ENCODE measurements around the gene KCNJ10.

KCNJ10 gene

DNA sequence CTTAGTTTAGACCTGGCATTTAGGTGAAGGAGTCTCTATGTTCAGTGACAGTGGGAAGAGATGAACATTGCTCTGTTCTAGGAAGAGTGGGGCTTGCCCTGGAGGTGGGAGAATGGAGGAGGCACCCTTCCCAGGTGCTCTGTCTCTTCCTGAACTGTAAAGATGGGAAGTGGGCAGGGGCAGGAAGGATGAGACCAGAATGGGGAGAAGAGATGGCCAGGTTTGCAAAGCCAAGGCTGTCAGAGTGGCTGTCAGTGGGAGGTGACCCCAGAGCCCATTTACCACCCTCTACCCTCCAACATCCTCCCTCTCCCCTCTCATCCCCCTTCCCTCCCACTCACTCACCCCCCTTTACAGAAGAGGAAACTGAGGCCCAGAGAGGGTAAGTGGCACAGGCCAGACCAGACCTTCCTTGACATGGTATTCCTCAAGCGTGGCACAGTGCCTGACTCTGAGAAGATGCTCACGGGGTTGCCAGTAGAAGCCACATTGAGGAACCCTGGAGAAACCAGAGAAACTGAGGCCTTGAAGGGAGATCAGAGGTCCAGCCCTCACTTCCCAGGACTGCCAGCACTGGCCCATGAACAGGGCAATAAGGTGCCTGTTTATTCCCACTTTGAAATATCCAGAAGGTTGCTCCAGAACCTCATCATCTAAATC is 29.9 kb upstream of the KCNJ10 start:
- no peak for DNase-seq (ENCODE audit: low read depth in 1 of 2, low spot score in 1 of 2)

DNA sequence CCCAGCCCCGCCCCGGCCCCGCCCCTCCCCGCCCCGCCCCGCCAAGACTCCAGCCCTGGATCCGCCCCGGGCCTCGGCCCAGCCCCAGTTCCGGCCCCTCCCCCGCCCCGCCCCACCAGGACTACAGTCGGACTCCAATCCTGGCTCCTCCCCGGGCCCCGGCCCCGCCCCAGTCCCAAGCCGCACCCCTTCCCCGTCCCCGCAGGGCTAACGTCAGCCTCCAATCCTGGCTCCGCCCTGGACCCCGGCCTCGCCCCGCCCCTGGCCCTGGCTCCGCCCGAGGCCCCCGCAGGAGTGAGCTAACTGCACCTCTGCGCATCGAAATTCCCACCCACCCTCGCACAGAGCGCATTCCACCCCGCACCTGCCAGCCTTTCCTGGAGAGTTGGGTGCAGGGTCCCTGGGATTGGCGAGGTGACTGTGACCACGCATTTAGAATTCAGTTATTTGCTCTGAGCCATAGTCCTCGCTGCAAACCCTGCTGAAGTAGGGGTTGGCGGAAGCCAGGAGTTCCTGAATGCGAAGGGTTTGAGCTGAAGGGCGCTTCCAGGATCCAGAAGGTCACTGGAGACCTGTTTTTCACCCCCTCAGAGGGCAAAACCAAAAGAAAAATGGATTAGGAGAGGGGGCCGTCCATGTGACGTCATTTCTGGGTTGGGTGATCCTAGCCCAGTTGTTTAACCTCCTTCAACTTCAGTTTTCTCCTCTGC is 29.0 kb upstream of the KCNJ10 start:
- peak; percentile 98 to 99 for DNase-seq (ENCODE audit: low read depth in 1 of 2, low spot score in 1 of 2)

DNA sequence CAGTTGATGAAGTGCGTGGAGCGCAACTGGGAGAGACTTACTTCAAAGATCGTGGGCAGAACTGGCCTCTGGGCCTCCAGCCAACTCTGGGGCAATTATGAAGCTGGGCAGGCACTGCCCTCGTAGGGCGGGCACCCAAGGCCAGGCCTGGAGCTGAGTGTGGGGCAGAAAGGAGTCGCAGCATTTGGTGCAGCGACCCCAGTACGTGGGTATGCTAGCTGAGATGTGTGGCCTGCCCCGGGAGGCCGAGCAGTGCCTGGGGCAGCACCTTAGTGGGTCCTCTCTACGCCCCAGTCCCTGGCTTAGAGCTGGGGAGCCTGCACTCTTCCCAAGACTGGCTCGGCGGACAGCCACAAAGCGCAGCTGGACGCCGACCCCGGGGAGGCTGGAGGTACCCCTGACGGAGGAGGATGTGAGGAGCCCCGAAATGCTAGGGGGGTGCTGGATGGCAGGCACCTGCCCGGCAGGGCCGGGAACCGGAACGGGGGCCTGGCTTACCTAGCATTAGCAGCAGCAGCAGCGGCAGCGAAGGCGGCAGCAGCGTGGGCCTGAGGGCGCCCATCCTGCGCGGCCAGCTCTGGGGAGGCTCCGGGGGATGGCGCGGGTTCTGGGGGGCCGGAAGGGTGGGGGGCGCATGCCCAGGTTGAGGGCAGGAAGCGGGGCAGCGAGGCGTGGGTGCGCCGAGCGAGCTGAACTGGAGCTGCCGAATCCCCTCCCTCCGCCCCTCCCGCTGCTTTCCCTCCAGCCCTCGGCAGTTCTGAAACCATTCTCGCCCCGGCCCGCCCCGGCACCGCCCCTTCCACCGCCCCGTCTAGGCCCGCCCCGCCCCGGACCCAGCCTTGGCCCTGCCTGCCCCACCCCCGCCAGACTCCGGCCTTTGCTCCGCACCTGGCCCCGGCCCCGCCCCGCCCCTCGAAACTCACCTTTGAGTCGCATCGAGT is 28.2 kb upstream of the KCNJ10 start, which contains the start of gene IGSF8:
TSS of gene IGSF8 (minus strand) at position 709 of the 941 bp plus-strand sequence. CDS start at position 562, 147 bp downstream.
- DNase-seq (ENCODE audit: low read depth in 1 of 2, low spot score in 1 of 2), result peak; percentile 87

DNA sequence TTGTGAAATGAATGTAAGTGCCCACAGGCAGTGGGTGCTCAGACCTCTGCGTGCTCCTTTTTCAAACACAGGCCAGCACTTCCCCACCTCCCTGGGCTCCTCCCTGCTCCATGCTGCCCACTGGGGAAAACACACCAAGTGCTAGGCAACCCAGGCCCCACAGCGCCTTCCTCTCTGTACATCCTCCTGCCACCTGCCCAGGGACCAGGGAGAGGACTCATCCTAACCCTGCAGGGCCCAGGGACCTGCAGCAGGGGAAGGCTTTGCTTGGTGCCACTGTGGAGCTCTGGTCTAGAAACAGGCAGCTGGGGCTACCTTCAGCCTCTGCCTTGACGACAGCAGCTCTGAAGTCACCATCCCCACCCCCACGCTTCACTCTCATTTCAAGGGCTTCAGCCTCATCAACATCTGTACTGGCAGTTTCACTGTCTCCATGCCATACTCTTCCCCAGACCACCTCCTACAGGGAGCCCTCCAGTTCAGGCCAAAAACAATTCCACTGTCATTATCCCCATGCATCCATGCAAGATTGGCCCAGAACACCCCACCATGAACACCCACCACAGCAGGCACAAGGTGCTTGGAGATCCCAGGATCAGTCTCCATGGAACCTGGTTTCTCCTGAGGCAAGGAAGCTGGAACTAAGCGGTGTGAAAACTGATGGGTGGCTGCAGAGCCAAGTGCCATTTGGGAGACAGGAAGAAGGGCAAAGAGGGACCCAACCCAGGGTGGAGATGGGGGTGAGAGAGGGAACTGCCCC is 27.4 kb upstream of the KCNJ10 start:
- no peak for DNase-seq (ENCODE audit: low read depth in 1 of 2, low spot score in 1 of 2)

DNA sequence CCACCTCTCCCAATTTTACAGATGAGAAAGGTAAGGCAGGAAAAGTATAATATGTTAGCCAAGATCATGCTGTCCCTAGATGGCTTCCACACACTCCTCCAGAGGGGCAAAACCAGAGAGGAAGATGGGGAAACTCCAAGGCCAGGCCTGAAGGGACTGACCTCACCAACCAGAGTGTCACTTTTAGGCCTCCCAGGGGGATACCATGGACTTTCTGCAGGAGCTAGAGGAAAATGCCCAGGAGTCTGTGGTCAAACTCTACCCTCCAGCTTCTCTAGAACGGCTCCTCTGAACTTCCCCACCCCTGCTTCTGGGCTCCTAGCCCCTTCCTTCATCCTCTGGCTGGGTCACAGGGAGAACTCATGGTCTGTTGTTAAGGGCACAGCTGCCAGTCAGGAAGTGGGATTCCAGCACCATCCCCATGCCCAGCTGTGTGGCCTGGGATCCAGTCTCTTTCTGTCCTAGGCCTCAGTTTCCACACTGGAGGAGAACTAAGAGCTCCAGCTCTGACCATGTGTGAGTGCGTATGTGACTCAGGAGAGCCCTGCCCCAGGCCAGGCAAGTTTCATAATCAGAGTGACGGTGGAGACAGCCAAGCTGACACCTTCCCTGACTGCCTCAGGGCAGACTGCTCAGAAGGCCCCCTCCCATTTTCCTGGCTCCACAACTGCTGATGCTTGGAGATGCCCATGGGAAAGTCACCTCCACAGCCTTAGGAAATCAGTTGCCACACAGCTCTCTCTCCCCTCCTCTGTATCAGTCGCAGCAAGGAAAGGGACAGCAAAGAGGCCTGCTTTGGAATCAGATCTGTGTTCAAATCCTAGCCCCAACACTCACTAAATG is 26.5 kb upstream of the KCNJ10 start:
- DNase-seq (ENCODE audit: low read depth in 1 of 2, low spot score in 1 of 2), result no peak

DNA sequence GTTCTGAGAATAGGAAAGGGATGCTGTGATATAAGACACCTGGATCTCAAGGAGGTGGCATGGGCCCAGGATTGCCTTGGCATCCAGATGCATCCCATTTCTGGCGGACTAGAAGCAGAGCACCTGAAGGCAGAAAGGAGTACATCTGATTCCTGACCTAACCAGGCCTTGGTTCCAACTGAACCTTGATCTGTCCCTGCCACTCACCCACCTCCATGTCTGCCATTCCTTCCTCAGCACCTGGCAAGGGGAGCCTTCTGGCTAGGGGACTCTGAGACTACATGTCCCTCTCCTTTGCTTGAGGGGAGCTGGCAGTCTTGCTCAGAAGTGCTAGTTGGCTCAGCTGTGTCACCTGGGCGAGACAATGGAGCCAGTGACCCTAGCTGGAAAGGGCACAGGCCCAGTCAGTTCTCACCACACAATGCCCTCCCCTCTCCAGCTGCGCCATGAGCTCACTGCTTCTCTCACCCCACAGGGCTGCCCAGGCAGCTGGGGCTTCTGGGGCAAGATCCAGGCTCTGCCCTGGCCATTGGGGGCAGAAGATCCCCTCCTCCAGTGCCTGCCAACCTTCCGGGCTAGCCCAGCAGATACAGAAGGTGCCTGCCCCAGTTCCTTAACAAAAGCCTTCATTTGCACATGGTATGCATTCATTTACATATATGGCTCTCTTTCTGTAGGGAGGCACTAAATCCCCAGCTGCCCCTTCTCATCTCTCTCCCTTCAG is 25.6 kb upstream of the KCNJ10 start:
- no peak for DNase-seq (ENCODE audit: low read depth in 1 of 2, low spot score in 1 of 2)

DNA sequence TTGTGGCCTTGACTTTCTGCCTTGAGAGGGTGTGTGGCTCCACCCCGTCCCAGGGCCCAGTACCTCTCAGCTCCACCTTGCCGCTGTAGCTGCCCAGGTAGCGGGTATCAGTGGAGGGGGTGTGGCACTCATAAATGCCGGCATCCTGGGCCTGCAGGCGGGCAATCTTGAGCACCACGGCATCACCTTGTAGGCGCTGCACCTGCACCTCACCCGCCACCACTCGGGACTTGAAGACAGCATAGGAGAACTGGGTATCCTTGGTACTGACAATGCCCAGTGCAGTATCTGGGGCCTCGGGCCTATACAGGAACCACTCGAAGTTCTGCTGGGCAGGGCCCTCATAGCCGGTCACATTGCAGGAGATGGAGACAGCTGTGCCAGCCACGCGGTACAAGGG is 24.8 kb upstream of the KCNJ10 start:
- no peak for DNase-seq (ENCODE audit: low read depth in 1 of 2, low spot score in 1 of 2)

DNA sequence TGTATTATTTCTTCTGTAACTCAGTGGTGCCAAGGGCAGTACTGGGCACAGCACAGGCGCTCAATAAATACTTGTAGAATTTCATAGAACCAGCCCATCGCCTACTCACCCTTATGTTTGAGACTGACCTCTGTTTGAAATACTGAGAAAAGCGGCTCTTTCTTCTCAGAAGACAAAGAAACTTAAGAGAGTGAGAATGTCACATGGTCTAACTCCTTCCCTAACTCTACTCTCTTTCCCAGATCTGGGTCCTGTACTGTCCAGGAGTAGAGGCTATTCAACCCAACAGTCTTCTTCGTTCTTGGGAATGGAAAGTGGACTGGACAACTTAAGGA is 24.3 kb upstream of the KCNJ10 start:
- no peak for DNase-seq (ENCODE audit: low read depth in 1 of 2, low spot score in 1 of 2)

DNA sequence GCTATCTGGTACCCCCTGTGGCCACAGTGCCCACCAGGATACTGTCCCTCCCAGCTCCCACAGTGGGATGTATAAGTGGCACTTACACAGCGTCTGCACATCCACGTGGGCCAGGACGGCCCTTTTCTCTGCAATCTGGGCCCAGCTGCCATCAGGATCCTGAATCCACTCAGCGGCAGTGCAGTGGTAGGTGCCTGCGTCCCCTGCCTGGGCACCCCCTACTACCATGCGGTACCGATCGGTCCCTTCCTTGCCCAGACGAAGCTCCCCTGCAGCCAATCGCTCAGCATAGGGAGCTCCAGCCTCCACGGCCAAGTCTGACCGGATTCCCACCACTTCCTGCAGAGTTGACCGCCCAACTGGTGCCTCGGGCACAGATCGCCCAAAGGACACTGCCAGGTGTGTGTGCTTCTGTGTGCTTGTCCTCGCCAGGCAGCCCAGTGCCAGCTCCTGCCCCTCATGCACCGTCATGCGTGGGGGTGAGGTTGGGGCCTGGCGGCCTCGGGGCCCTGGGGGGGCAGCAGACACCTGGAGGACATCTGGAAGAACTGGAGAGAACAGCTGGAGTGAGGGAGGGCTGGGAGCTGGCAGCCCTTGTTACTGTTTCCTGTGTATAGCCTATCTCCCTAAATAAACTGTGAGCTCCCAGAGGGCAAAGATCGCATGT is 23.8 kb upstream of the KCNJ10 start:
- no peak for DNase-seq (ENCODE audit: low read depth in 1 of 2, low spot score in 1 of 2)

DNA sequence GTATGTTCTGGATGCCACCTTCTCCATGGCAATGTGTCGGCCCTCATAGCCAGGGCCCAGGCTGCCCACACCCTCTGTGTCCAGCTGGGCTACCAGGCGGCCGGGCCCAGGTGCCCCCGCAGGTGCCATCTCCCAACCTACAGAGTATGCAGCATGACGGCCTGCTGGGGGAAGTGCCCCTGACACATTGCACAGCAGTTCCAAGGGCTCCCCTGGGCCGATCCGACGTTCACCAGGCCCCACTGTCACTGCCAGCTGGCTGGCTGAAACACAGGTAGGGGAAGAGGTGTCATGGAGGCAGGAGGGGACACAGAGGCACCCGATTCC is 23.1 kb upstream of the KCNJ10 start:
- DNase-seq (ENCODE audit: low read depth in 1 of 2, low spot score in 1 of 2), result no peak

DNA sequence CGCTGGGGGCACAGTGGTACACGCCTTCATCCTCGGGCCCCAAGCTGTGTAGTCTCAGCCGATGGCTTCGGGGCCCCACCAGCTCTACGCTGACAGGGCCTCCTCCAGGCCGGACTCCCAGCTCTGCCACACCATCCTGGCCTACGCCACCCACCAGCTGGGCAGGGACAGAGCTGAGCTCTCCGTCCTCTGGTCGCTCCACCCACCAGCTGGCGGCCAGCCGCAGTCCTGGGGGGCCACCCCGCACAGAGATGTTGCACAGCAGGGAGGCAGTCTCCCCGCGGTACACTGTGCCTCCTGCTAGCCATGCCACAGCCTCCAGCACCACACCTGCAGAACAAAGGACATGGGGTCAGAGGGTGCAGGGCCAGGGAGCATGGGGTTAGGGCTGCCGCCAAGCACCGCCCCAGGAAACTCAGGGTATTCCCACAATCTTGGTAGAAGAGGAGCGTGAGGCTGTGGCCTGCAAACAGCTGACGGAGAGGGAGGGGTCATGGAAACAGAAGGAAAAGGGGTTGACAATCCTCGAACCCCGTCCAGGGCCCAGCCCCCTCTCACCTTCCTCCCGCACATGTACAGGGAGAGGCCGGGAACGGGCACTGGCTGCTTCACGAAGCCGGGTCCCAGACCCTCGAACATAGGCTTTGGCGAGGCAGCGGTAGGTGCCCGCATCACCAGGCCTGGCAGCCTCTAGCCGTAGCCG is 22.6 kb upstream of the KCNJ10 start:
- no peak for DNase-seq (ENCODE audit: low read depth in 1 of 2, low spot score in 1 of 2)

DNA sequence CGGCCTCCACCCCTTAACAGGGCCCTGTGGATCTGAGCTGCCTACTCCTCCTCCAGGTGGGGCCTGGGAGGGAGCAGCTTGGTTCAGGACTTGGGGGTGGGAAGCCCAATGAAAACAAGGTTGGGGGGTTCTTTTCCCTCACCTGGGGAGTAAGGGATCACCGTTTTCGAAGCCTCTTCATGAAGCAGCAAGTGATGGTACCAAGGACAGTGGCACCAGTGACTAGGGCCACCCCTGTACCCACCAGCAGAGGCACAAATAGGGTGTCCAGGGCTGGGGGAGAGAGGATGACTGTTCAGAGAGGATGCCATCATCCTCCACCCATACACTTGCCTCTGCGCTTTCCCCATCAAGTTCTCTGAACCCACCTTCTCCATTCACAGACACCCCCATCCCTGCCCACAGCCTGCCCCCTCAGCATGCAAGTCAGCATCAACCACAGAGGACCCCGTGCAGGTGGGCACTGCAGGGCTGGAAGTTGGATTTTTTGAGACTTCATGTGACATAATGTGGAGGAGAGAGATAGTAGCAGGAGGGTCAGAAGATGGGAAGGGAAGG is 21.8 kb upstream of the KCNJ10 start:
- DNase-seq (ENCODE audit: low read depth in 1 of 2, low spot score in 1 of 2), result no peak

DNA sequence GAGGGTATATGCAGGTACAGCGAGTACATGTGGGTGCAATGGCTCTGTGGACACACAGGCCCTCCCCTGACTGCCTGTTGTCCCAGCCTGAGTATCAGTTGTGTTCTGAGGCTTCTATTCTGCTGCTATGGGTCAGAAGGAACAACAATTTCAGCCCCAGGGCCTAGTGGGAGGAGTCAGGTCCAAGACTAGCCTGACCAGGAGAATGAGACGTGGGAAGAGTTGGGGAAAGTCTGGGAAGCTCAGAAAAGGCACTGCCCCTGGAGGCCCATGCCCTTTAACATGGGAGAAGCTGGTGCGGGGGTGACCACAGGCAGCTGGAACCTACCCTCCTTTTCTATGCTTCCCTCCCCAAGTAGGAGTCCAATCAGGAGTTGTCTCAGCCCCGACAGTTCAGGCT is 20.8 kb upstream of the KCNJ10 start:
- no peak for DNase-seq (ENCODE audit: low read depth in 1 of 2, low spot score in 1 of 2)

DNA sequence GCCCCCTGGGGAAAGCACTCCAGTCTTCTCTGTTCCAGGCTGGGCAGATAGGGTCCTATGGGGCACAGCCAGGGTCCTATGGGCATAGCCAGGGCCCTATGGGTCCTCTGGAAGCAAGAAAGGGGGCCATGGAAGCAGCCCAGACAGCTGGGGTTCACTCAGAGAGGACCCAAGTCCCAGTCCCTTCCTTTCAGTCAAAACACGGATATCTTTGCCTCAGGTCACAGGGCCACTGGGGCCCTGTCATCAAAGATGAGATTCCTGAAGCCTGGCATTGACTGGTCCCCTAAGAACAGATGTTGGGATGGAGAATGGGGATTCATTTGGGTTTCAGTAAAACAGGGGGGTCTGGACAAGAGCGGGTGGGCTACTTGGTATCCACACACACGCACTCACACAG is 19.9 kb upstream of the KCNJ10 start:
- DNase-seq (ENCODE audit: low read depth in 1 of 2, low spot score in 1 of 2), result no peak

DNA sequence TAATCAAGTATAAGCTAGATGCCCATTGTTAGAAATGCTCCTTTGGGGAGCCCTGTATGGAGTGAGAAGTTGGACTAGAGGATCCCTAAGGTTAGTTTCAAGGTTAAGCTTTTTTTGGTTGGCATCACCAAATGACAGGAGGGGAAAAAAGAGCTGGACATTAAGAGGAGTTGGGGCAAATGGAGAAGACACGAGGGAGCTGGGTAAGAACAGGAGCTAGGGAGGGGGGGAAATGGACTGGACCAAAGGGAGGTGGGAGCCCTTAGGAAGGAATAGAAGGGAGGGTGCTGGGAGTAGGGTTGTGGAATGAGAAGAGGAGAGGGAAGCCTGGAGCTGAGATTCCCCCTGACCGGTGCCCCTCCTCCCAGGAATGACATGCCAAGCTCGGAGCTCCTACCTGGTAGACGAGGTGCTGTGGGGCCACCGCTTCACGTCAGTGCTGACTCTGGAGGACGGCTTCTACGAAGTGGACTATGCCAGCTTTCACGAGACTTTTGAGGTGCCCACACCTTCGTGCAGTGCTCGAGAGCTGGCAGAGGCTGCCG is 17.2 kb upstream of the KCNJ10 start:
- no peak for DNase-seq (ENCODE audit: low read depth in 1 of 2, low spot score in 1 of 2)

DNA sequence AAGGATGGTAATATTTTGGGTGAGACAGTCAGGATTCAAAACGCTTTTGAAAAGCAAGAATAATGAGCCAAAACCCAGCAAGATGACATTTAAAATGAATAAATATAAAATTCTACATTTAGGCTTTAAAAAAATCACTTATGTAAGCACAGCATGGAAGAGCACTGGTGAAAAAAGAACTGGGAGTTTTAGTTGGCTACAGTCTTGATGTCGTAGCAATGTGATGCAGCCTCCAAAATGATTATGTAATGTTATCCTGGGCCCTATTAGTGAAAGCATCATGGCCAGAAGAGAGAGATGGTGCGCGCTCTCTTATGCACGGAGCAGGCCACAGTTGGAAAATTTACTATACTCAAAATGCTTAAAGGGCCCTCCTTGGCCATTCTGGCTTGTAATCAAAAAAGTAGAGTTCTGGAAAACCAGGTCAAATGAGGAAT is 16.5 kb upstream of the KCNJ10 start:
- DNase-seq (ENCODE audit: low read depth in 1 of 2, low spot score in 1 of 2), result no peak

DNA sequence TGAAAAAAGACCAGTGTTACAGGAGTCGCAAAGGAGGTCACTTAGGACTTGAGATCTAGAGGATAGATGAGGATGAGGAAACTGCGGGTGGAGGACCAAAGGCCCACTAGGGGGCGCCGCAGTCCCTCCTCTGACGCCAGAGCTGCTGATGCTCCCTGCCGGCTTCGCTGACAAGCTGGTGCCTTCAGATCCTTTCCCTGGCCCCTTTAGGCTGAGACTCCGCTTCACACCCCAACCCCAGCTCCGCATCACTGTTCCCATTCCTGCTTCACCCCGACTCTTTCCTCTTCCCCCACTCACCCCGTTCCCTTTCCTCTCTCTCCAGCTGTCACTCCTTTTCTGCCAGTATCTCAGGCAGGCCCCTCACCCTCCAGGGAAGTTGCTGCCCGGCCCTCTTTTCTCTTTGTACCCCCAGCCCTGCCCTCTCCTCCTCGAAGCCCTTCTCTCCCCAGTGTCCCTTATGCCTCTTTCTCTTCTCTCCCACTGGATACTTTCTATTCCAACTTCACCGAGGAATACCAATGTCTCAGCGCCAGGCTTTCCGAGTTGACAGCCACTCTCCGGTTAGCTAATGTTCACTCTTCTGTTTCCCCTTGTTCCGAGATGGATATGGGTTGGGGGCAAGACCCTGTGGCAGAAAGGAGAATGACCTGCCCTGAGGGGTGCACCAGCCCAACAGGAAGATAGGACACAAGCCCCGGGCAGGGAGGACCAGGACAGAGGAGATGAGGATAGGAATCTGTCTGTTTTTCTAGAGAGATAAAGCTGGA is 15.9 kb upstream of the KCNJ10 start:
- DNase-seq (ENCODE audit: low read depth in 1 of 2, low spot score in 1 of 2), result peak; percentile 58 to 68

Data from stimulated activated CD4-positive, alpha-beta T cell treated with anti-CD3 and anti-CD28 coated beads, Interleukin-15, amount 100 ng/mL, for 1 hour (primary cell).